ENCODE data around the gene MYO3B.

MYO3B gene

GRCh38 chr2:170159060-170159459 is 18.9 kb upstream of the MYO3B start:
- no peak for DNase-seq (ENCODE audit: low read depth in 4 of 4, low spot score in 1 of 4)

GRCh38 chr2:170161516-170162270 is 16.3 kb upstream of the MYO3B start:
- DNase-seq (ENCODE audit: low read depth in 4 of 4, low spot score in 1 of 4) = no peak

DNA sequence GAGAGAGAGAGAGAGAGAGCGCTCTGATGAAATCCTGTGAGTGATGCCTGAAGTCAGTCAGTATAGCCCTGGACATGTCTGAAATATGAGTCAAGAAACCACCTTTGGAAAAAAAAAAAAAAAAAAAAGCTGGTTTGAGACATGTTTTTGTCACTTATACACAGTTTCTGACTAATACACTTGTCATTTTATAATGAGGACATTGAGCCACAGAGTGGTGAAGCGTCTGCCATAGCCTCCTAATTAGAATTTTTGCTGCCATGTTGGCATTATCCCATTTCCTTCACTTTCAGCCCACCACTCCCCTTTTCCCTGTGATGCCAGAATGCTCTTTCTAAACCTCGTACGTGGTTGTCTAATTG is 15.7 kb upstream of the MYO3B start:
- no peak for DNase-seq (ENCODE audit: low read depth in 4 of 4, low spot score in 1 of 4)

GRCh38 chr2:170163411-170164065 is 14.4 kb upstream of the MYO3B start:
- no peak for DNase-seq (ENCODE audit: low read depth in 4 of 4, low spot score in 1 of 4)

- DNase-seq (ENCODE audit: low read depth in 4 of 4, low spot score in 1 of 4) = no peak
Measured at GRCh38 chr2:170165129-170165528, 12.8 kb upstream of the MYO3B start.

- DNase-seq (ENCODE audit: low read depth in 4 of 4, low spot score in 1 of 4) = no peak
Measured at GRCh38 chr2:170166735-170167134, 11.2 kb upstream of the MYO3B start.

DNA sequence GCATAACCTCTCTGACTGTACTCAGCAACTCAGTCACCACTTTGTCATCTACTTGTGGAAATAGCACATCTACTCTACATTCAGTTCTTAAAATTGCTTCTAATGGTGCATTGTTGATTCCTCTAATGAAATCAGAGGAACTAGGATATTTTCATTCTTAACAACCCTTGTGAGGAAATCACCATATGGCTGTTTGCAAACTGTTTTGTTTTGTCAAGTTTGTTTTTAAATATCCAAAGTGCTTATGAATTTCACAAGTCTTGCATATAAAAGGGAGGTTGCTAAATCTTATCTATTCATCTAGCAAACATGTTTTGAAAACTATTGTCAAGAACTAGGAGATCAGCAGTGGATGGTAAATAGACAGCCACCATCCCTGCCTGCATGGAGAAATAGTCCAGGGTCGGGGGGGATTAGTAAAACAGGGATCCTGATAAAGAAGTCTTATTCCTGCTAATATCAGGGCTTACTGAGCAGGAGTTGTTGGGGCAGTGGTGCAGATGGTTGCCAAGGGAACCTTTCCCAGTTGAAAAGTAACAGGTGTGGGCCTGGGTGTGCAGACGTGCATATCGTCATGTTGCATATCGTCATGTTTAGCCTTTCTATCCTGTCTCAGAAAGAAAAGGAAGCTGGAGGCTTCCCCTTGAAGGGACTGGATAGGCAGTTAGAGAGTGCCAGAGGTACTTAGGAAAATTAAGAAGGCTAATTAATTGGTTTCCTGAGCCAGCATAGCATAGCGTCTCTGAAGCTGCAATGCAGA is 7.5 kb upstream of the MYO3B start:
- DNase-seq (ENCODE audit: low read depth in 4 of 4, low spot score in 1 of 4) = no peak

DNA sequence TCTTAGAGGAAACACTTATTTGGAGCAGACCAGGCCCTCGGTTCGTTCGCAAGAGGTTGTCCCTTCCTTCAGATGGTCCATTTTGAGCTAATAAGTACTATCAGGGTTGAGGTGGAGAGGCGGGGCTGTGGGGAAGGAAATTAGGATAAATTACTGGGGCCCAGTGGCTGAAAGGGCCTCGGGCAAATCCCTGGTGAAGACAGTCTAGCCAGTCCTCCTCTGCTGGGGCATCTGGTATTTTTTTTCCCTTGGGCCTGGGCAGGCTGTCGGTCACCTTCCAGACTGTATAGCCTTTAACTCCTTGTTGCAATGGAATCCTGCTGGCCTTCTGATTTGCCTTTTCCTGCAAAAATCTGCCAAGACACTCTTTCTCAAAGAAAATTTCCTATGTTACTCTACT is 1.7 kb upstream of the MYO3B start:
- no peak for DNase-seq (ENCODE audit: low read depth in 4 of 4, low spot score in 1 of 4)

- no peak for DNase-seq (ENCODE audit: low read depth in 4 of 4, low spot score in 1 of 4)
Measured at GRCh38 chr2:170180031-170180566, 2.2 kb downstream of the MYO3B start.

- DNase-seq (ENCODE audit: low read depth in 4 of 4, low spot score in 1 of 4) = no peak
Measured at GRCh38 chr2:170181602-170182001, 3.7 kb downstream of the MYO3B start.

DNA sequence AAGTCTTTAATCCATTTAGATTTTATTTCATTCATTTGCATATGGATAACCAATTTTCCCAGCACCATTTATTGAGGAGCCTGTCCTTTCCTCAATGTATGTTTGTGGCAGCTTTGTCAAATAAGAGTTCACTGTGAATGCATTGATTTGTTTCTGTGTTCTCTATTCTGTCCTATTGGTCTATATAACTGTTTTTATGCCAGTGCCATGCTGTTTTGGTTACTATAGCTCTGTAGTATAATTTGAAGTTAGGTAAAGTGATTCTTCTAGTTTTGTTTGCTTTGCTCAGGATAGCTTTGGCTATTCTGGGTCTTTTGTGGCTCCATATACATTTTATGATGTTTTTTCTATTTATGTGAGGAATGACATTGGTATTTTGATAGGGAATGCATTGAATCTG is 7.4 kb downstream of the MYO3B start:
- DNase-seq (ENCODE audit: low read depth in 4 of 4, low spot score in 1 of 4) = no peak

DNA sequence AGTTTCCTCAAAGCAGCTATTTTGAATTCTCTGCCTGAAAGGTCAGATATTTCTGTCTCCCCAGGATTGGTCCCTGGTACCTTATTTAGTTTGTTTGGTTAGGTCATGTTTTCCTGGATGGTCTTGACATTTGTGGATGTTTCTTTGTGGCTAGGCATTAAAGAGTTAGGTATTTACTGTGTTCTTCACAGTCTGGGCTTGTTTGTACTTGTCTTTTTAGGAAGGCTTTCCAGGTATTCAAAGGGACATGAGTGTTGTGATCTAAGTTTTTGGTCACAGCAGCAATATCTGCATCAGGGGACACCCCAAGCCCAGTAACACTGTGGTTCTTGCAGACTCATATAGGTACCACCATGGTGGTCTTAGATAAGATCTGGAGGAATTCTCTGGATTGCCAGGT is 11.8 kb downstream of the MYO3B start:
- no peak for DNase-seq (ENCODE audit: low read depth in 4 of 4, low spot score in 1 of 4)

GRCh38 chr2:170190172-170190571 is 12.2 kb downstream of the MYO3B start:
- no peak for DNase-seq (ENCODE audit: low read depth in 4 of 4, low spot score in 1 of 4)

- DNase-seq (ENCODE audit: low read depth in 4 of 4, low spot score in 1 of 4) = no peak
Measured at GRCh38 chr2:170191166-170191866, 13.4 kb downstream of the MYO3B start.

GRCh38 chr2:170196963-170197362 is 19.0 kb downstream of the MYO3B start:
- no peak for DNase-seq (ENCODE audit: low read depth in 4 of 4, low spot score in 1 of 4)

GRCh38 chr2:170201275-170201674 is 23.3 kb downstream of the MYO3B start:
- DNase-seq (ENCODE audit: low read depth in 4 of 4, low spot score in 1 of 4) = no peak

DNA sequence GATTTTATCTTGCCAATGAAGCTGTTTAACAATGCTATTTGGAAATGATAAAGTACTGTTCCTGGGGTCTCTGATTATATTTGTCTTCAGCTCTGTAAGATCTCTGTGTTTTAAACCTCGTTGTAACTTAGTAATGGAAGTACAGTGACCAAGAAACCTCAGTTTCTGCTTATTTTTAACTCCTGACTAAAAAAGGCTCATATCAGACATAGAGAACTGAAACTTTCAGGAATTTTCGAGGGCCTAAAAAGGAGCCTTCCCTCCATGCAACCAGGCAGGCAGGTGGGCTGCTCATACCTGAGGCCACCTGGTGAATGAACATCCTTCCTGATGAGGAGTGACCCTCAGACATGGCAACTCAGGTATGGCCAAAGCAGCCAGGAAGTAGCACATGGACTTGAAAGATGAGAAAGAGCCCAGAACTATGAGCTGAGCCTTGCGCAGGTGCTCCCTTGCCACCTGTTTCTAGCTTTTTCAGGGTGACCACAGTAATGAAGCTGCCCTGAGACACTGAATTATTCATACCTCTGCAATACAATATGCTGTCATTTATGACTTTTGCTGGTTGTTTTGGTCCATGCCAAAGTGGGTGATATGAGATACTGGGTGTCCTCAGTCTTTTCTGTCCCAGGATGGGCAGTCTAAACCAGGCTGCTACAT is 23.9 kb downstream of the MYO3B start:
- DNase-seq (ENCODE audit: low read depth in 4 of 4, low spot score in 1 of 4) = no peak

DNA sequence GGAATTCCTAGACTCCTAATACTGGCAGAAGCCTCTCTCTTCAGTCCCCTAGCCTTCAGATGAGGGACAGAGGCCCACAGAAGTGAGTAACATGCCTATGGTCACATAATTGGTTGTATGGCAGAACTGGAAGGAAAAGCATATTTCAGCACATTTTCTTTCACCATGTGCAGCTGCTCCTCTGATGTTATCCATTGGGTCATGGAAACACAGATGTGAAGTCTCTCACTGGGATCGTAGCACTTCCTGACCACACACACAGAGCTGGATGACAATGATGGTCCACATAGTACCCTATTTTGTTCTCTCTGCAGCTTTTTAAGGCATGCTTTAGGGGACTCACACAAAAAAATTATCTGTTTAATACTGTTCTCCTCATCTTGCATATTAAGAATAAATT is 24.5 kb downstream of the MYO3B start:
- DNase-seq (ENCODE audit: low read depth in 4 of 4, low spot score in 1 of 4) = no peak

DNA sequence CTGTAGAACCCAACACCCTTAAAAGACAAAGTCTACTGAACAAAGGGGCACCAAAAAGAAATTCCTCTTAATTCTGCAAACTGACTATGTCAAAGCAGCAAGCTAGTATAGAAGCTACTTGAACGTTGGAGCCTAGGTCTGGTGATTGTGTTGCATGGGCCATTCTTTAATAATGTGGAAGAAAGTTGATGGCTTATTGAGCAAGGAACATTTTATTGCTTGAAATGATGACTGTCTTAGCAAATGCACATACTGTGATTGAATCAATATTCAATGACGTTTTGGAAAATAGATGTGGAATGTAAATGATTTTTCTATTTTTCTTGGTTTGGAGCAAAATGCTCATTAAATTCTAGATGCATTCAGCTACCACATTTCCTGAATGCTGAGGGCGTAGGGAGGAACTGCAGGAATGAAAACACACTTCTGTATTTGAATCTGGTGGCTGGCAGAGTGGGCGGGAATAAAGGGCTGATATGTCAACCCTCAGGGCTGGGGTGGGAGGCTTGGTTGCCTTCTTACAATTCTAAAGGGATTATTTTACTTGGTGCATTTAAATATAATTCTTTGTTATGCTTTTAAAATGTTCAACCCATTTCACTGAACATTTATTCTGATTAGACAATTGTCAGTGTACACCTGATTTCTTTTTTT is 26.5 kb downstream of the MYO3B start:
- no peak for DNase-seq (ENCODE audit: low read depth in 4 of 4, low spot score in 1 of 4)

DNA sequence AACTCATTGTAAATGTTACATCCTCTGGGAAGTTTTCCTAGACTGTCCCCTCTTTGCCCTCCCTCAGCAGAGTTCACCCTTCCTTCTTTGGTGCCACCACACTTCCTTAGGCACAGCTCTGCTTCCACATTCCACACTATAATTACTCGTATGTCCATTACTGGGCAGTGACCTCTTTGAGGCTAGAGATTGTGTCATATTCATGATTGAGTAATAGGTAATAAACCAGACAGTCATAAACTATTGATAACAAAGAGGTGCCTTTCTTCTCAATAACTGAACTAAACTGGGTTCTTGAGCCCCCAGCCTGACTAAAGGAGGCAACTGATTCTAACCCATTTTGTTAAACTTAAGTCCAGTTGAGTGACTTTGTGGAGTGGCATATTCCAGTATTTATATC is 28.3 kb downstream of the MYO3B start:
- DNase-seq (ENCODE audit: low read depth in 4 of 4, low spot score in 1 of 4) = no peak

All from stimulated activated CD4-positive, alpha-beta T cell treated with anti-CD3 and anti-CD28 coated beads, Interleukin-1b, Interleukin-23, amount 100 ng/mL, for 24 hours (primary cell).